Skin of body (tissue), 2 donors: ENCODE data around the gene EZR. TPM values are rescaled to one million over a fixed set of nuclear protein-coding genes. Genes with fewer than 3 reads are reported as not detected.

Experiments used
- DNase-seq: peaks from one replicate; lab custom pipeline; 2025; lab: John Stamatoyannopoulos, UW
- total RNA-seq: library from RNA; depleted of rRNA; stranded (reverse); fragments of >200 nt; gene quantifications from one replicate; pipeline ENCODE4 v1.2.3, GENCODE V29; 2014

EZR gene
- total RNA-seq, 1 donor from 2014 or later, result 108 TPM

DNA sequence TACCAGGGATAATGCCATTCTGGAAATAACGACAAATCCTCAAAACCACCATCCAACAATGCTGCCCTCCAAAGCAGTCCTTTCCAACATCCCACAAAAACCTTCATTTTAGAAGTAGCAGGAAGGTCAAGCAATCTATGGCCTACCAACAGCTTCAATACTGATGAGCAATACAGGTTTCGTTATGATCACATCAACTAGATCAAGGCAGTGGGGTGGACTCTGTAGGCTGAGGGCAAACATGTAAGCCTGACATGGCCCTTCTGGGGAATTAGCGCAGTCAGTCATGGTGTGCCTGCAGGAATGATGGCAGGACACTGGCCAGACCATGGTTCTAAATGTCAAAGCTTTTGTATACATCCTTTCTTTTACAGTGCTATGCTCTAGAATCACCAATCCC is 41.7 kb downstream of the EZR start:
- DNase-seq, result no peak

DNA sequence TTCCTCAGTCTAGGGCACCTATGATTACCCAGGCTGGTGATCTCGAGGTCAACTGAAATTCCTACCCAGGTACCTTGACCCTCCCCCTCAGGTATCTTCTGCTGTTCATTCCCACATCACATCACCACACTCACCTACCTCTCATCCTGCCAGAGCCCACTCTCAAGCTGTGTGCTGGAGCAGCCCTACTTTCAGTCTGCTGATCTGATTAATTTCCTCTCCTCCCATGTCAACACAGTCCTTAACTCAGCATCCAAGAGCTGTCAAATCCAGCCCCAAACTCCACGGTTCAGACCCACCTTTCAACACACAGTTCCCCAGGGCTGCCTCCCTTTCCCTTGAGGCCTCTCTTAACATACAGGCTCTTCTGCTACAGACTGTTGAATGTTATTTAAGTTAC is 42.4 kb downstream of the EZR start:
- no peak for DNase-seq

DNA sequence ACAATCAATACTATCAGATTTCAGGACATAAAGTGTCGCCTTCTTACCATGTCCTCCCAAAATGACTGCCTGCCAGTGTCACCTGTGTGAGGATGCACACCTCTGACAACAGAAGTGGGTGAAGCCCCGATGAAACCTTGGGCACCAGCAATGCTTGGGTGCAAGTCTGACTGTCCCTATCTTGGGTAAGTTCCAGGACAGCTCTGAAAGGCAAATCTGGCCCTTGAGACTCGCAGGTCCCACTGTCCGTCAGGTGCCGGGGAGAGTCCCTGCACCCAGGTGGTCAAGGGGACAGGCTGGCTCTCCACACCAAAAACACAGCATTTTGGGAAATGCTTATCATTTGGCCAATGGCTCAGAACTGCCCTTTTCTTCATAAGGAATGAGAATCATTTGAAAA is 43.3 kb downstream of the EZR start:
- DNase-seq, result no peak

DNA sequence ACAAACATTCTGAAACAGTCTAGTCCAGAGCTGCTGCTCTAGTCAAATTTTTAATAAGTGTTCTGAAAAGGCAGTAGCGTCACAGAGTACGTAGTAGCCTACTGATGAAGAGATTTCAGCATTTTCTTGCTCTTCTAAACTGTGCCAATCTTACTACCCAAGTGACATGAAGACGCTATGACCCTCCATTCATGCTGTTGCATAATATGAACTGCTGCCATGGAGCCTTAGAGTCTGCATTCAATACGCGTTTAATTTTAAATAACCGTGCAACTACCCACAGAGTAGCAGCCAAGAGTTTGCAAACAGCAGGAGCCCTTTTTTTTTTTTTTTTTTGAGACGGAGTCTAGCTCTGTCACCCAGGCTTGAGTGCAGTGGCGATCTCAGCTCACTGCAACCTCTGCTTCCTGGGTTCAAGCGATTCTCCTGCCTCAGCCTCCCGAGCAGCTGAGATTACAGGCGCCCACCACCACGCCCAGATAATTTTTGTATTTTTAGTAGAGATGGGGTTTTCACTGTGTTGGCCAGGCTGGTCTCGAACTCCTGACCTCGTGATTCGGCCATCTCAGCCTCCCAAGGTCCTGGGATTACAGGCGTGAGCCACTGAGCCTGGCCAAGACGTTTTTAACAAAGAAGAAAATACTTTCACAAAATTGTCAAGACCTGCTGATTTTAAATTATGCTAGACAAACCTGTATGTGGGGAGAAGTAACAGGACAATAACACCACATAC is 44.3 kb downstream of the EZR start:
- no peak for DNase-seq

DNA sequence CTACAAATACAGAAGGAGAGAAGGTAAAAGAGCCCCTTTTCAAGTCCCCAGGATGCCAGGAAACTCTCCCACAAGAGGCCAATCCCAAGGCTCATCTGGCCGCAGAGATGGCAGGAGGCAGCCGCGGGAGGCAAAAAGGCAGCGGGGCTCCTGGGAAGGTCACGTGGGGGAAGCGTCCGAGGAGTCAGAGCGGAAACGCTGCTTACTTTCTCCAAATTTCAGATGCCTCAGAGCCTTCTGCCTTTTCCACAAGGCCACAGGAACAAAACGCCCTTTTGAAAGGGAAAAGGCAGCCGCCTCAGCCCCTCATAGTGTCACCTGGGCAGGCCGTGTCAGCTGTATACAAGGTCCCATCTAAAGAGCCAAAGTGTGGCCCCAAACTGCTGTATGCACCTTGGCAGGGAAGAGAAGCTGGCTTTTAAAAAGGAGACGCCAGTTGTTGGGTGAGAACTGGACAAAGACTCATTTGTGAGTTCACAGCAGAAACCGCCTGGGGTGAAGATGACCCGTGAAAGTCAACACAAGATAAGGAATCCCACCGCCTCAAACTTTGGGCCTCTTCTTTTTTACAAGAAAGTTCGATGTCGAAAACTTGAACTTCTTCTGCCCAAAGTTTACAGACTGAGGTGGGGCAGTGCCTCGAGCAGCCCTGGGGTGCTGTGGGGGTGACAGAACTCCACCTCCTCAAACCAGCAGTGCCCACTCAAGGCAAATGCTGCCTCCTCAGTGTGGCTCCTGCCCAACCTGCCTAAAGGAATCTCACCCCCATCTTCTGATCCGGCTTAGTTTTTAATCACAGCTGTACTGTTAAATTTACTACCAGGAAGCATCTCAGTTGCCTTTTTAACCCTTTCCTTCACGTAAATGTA is 45.4 kb downstream of the EZR start:
- DNase-seq, result no peak

DNA sequence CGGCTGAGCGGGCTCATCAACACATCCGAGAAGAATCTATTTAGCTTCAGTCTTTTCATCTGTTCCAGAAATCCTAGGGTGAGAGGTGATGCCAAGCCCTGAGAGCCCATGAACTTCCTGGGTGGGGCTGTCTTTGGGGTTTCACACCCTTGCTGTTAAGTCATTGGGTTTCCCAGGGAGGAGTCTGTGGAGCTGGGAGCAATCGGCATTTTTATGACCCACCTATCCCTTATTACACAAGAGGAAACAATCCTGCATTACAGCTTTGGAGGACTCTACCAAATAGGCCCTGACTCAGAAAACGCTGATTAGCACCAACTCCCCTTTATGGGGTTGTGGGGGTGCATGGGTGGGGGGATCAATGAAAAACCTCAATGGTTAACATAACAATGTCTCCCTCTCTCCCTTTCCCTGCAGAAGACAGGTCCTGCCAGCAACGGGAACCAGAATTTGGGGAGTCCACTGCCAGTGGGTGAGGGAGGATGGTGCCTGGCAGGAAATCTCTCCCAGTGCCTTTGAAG is 46.3 kb downstream of the EZR start:
- peak; percentile 3 for DNase-seq

DNA sequence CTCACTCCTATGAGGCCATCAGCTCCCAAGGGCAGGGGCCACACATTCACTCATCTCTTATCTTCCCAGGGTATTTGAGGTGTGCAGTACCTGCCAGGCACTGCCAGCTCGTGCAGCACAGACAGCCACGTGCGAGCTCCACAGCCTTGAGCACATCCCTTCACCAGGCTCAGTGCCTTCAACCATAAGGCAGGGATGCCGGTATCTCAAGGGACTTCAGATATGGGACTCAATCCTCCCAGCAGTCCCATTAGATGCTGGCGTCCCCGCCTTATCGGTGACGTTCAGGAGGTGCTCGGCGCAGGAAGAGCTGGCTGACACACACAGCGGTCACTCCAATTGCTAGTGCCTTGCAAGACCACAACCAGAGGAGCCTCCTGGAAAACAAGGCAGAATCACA is 47.0 kb downstream of the EZR start:
- DNase-seq, result no peak

DNA sequence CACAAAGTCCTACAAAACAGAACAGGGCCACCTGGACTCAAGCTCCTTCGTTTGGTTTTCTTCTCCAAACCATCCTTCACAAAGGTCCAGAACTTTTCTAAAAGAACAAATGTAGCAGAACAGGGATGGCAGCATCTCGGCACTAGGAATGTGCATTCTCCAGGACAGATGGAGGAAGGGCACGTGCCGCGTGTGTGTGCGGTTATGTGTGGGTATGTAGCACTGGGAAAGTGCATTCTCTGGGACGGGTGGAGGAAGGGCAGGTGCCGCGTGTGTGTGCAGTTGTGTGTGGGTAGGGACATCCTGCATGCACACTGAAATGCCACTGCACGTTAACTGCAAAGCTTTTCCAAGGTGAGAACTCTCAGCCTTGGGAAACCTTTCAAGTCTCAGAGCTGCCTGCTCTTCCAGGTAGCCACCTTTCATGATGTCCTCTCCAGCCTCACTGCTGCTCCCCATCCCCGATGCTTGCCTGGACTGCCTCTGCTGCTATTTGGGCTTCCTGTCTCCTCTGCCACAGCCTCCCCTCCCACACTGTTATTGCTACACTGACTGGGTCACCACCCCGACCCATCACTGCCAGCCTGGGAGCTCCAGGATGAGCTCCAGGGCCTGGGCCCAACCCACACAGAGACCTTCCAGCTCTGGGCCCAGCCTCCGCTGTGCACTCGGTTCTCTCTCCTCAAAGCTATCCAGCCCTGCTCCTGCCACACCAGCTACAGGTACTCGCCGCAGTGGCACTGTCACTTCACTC is 47.6 kb downstream of the EZR start:
- no peak for DNase-seq

DNA sequence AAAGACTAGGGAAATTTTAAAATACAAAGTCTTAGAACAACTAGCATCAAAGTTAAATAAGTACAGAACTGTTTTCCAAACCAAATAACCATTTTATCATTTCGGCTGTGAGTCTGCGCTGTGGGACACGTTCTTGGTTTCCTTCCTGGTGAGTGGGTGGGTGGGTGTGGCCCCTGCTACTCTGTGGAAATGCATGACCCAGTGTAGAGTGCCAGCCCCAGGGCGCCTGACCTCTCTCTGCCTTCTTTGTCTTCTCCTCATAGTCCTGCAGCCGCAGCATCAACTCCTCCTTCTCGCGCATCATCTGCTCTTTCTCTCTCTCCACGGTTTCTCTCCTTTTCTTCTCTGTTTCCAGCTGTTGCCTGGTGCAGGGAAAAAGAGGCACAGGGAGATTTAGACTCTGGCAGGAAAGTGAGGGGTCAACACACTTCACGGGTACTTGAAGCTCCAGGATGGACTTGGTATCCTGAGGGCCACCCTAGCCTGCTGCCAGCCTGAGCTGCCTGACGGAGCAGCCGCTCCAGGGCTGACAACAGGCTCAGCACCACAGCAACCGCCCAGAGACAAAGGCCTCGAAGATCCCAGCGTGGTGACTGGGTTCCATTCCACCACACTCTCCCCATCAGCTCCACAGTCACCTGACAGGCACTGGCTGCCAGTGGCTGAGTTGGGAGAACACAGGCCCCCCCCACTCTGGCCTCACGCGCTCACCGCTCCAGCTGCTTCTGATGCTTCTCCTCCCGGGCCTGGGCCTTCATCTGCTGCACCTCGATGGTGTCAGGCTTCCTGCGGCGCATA is 48.4 kb downstream of the EZR start:
- no peak for DNase-seq

DNA sequence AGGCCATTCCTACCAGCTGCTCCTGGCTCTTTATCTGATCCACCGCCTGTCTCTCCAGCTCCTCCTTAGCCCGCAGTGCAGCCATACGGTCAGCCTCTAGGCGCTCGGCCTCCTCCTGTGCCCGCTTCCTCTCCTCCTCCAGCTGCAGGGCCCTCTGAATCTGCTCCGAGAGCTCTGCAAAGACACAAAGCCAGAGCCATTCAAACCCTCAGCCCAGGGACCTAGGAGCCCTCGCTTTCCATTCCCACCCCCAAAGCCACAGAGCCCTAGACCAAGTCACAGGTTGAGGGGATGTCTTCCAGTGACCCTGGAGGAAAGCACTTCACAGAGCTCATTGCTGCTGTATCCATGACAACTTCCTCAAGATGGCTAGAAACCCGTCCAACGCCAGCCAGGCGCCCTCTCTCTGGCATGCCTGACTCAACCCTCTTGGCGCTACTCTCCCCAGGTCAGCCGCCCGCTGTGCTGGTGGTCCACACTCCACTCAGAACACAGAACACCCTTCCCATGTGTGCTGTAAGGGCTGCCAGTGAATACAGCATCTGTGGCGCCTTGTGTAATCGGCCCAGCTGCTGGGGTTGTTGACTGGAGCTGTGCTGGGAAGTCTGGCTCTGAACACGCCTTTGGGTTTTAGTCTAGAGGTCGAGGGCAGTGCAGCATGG is 49.3 kb downstream of the EZR start:
- no peak for DNase-seq

DNA sequence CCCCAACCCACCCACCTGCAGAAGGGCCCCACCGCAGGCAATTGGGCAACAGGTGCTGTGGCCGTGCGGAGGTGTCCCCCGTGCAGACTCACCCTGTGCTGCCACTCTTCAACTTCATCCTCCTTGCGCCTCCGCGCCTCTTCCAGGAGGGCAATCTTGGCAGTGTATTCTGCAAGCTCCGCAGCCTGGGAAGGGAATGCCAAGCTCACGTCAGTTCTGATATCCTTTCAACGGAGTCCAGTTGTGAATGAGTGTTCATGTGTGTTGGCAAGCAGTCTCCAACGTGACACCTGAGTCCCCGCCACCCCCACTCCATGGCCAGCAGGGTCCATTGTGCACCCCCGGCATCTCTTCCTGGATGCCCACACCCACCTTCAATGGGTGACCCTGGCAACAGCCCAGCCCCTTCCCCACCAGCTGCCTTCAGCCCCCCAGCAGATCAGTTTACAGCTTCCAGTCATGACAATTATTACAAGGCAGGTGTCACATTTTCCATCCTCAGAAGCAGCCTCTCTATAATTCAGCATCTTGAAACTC is 49.9 kb downstream of the EZR start:
- DNase-seq, result no peak

DNA sequence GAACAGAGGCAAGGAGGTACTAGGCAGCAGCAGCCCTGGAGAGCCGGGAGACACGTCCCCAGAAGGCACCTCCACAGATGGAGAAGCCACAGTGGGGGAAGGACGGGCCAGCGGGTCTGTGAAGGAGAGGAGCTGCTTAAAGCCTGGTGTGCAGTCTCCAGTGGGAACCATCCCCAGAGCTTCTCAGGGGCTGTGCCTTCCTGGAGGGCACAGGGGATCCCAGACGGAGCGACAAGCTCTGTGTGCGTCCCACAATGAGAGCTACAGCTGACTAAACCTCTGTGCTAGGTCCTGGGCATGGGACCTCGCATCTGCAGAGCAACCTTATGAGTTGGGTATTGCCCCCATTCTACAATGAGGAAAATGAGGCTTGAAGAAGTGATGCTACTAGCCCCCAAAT is 50.7 kb downstream of the EZR start:
- no peak for DNase-seq

DNA sequence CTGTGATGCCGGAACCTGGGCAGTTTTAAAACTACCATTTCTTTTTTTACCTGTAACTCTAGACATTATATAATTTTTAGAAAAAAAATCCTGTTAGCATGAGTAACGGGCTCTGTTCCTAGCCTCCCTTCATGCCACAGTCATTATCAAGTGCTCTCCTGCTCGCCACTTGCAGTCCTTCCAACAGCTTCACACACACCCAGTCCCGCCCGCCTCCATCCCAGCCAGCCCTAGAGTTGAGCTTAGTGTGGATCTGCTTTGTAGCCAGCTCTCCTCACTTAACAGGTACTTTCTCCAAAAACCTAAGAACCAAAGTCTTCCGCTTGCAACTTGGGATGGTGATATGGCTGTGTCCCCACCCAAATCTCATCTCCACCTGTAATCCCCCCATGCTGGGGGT is 51.5 kb downstream of the EZR start:
- DNase-seq, result no peak

DNA sequence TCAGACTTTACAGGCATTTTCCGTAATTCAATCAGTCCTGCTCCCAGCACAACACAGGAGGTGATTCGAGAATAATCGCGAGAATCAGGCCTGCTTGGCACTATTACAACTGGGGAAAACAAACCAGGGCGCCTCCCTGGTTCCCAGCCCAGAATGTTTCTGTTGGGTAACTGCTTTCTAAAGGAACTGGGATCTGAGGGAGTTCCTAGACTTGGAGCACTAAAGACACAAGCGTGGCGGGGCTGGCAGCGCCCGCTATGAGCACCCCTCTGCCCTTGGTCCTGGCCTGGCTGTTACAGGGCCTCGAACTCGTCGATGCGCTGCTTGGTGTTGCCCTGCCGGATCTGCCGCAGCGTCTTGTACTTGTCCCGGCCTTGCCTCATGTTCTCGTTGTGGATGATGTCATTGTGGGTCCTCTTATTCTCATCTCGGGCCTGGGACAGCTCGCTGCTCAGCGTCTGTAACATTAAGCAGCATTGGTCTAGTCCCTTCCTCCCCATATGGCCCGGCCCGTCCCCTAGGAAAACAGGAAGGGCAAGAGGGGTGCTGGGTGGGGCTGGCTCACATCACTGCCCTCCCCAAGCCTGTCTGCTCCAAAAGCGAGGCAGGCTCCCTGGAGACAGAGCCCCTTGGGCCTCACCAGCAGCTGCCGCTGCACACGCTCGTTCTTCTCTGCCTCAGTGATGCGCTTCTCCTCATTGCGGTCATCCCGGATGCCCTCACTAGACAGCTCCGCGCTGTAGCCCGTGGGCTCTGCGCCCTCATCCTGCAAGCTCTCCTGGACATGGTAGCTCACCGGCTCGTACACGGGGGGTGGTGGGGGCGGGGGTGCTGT is 52.3 kb downstream of the EZR start:
- DNase-seq, result no peak

DNA sequence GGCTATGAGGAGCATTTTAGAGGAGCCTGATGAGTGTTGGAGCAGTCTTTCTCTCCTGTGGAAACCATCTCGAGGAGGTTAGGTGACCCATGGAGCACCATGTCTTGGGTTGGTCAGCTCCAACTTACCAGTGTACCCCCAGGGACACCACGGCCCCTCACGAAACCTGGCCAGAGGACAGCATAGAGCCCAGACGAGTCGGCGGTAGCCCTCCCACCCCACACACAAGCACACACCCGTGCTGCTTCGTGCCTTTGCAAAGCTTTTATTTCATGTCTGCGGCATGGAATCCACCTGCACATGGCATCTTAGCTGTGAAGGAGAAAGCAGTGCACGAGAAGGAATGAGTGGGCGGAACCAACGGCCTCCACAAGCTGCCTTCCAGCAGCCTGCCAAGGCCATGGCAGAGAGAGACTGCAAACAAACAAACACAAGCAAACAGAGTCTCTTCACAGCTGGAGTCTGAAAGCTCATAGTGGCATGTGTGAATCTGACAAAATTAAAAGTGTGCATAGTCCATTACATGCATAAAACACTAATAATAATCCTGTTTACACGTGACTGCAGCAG is 53.6 kb downstream of the EZR start:
- DNase-seq, result no peak

DNA sequence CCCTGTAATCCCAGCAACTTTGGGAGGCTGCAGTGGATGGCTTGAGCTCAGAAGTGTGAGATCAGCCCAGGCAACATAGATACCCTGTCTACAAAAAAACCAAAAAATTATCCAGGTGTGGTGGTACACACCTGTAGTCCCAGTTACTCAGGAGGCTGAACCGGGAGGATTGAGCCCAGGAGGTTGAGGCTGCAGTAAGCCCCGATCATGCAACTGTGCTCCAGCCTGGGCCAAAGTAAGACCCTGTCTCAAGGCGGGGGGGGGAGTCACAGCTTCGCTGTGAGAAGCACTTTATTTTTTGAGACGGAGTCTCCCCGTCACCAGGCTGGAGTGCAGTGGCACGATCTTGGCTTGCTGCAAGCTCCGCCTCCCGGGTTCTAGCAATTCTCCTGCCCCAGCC is 54.2 kb downstream of the EZR start:
- DNase-seq, result no peak

DNA sequence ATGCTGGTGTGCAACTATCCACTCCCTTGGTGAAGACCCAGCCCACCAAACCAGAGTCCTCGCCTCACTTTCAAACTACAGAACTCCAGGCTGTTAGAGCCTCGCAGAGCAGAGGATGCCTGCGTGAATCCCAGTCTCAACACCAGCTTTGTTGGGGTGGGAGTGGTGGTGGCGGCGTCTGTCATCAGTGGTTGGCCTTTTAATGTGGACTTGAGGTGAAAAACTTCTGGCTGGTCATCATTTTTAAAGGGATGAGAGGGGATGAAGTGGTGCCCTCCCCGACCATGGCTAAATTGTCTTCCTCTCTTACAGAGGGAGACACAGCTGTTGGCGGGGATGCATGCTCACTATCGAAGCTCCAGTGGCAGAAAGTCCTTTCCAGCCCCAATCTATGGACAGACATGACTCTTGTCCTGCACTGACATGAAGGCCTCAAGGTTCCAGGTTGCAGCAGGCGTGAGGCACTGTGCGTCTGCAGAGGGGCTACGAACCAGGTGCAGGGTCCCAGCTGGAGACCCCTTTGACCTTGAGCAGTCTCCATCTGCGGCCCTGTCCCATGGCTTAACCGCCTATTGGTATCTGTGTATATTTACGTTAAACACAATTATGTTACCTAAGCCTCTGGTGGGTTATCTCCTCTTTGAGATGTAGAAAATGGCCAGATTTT is 54.9 kb downstream of the EZR start:
- DNase-seq, result no peak

DNA sequence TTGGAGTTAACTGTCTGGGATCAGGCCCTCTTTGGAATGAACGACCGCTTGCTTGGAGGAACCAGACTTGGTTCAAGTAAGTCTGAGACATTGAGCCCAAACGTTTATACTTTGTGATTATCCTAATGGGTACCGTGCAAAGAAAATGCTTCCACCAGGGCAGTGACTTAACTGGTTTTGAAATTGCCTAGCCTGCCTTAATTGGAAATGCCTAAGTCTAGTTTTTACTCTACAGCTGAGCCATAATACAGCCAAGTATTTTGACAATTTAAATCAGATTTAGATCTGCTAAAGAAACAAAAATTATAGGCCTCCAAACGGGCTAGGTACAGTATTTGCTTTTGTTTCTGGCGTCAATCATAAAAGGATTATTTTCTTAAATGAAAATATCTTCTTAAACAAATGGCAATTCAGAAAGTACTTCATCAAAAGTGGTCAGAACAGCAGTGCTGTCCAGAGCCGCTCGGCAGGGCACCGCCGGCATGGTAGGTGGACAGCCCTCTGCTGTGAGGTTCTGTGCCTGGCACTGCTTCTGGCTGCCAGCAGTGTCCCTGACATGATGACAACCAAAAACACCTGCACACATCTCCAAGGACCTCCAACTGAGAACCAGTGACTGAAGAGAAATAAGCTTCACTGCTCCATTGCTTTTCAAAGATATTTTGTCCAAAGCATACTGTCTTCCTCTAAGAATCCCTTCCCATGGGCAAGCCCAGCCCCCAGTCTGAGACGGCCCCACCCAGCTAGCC is 55.6 kb downstream of the EZR start:
- no peak for DNase-seq
